T-helper 2 cell treated with Interferon-gamma antibody and Interleukin-4, amounts not matched to agents 5 μg/mL and 100 μg/mL, for 36 hours (primary cell): ENCODE measurements around the gene ADGRA1.

Experiments used
- DNase-seq: peaks from one replicate; pipeline ENCODE4 v3.0.0; 2021; ENCODE audit warnings: low spot score
- H3K27ac Mint-ChIP-seq: one replicate; pipeline ENCODE4 v1.8.0; 2021; ENCODE audit warnings: mild to moderate bottlenecking, mixed read lengths
- H3K27me3 Mint-ChIP-seq: one replicate; pipeline ENCODE4 v1.8.0; 2021; ENCODE audit warnings: low read depth, mixed read lengths
- H3K36me3 Mint-ChIP-seq: one replicate; pipeline ENCODE4 v1.8.0; 2021; ENCODE audit warnings: low read depth, mixed read lengths
- H3K4me1 Mint-ChIP-seq: one replicate; pipeline ENCODE4 v1.8.0; 2021; ENCODE audit warnings: low read depth, mixed read lengths
- H3K4me3 Mint-ChIP-seq: one replicate; pipeline ENCODE4 v1.8.0; 2022; ENCODE audit warnings: mild to moderate bottlenecking, moderate library complexity, mixed read lengths
- H3K9me3 Mint-ChIP-seq: one replicate; pipeline ENCODE4 v1.8.0; 2021; ENCODE audit warnings: mixed read lengths

ADGRA1 gene

DNA sequence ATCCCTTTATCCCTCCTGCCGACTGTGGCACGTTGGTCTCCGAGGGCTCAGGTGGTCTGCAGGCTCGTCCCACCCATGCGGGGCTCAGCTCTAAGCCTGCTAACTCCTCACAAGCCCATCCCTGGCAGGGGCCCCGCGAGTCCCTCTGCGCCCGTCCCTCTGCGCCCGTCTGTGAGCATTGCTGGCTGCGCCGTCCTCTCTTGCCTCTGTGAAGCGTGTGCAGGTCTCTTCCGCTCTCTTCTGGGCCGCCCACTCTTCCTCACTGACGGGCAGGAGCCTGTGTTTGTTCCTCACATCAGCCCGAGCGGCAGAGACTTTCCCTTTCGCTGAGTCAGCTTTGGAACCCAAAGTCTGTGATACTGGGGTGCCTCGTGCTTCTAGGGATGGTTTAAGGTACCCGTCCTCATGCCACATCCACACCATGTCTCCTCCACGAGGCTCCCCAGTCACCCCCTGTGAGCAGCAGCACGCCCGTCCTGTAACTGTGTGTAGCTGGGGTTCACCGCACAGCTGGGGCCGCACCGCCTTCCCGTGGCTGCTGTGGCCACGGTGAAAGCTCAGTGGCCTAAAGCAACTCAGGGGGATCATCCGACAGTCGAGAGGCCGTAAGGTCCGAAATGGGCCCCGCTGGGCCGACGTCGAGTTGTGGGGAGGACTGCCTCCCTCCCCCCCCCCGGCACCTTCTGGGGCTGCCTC, 35.5 kb downstream of the ADGRA1 start:
- Mint-ChIP-seq H3K36me3 (no peaks in the 10 kb centered on the region), H3K27ac (no peak overlapping the region), H3K4me1 (no peaks in the 10 kb centered on the region), H3K4me3 (no peak overlapping the region), H3K9me3 (peaks cover 9% of the 10 kb centered on the region), H3K27me3 (peaks cover 4% of the 10 kb centered on the region)
- no peak for DNase-seq

- H3K4me1 Mint-ChIP-seq = no peaks in the 10 kb centered on the region
- no peak overlapping the region for H3K4me3 Mint-ChIP-seq
- no peak for DNase-seq
- no peak overlapping the region for H3K27ac Mint-ChIP-seq
- peaks cover 2% of the 10 kb centered on the region for H3K9me3 Mint-ChIP-seq
- peaks cover 4% of the 10 kb centered on the region for H3K27me3 Mint-ChIP-seq
- no peaks in the 10 kb centered on the region for H3K36me3 Mint-ChIP-seq
Observed at GRCh38 chr10:133123746-133124356, 36.1 kb downstream of the ADGRA1 start.

- Mint-ChIP-seq H3K4me1 (no peaks in the 10 kb centered on the region), H3K4me3 (no peak overlapping the region), H3K36me3 (no peaks in the 10 kb centered on the region), H3K27ac (no peak overlapping the region), H3K27me3 (peaks cover 4% of the 10 kb centered on the region), H3K9me3 (no peaks in the 10 kb centered on the region)
- DNase-seq = no peak
Observed at GRCh38 chr10:133124357-133125211, 36.9 kb downstream of the ADGRA1 start.

- Mint-ChIP-seq H3K27me3 (peaks cover 4% of the 10 kb centered on the region), H3K4me1 (no peaks in the 10 kb centered on the region), H3K36me3 (no peaks in the 10 kb centered on the region), H3K4me3 (no peak overlapping the region), H3K27ac (no peak overlapping the region), H3K9me3 (no peaks in the 10 kb centered on the region)
- no peak for DNase-seq
Observed at GRCh38 chr10:133125901-133126300, 38.2 kb downstream of the ADGRA1 start.

- H3K4me1 Mint-ChIP-seq = no peaks in the 10 kb centered on the region
Observed at GRCh38 chr10:133126431-133127290, 38.9 kb downstream of the ADGRA1 start.

GRCh38 chr10:133127291-133128125, 39.8 kb downstream of the ADGRA1 start:
- H3K27ac Mint-ChIP-seq = no peak overlapping the region
- DNase-seq = no peak
- no peaks in the 10 kb centered on the region for H3K9me3 Mint-ChIP-seq
- H3K36me3 Mint-ChIP-seq = no peaks in the 10 kb centered on the region
- H3K4me3 Mint-ChIP-seq = no peak overlapping the region
- H3K27me3 Mint-ChIP-seq = peaks cover 4% of the 10 kb centered on the region
- H3K4me1 Mint-ChIP-seq = no peaks in the 10 kb centered on the region

More at GRCh38 chr10:133126431-133127290, 38.9 kb downstream of the ADGRA1 start:
- no peaks in the 10 kb centered on the region for H3K36me3 Mint-ChIP-seq
- no peaks in the 10 kb centered on the region for H3K9me3 Mint-ChIP-seq
- DNase-seq = no peak
- H3K27ac Mint-ChIP-seq = no peak overlapping the region
- H3K4me3 Mint-ChIP-seq = no peak overlapping the region
- H3K27me3 Mint-ChIP-seq = peaks cover 4% of the 10 kb centered on the region

DNA sequence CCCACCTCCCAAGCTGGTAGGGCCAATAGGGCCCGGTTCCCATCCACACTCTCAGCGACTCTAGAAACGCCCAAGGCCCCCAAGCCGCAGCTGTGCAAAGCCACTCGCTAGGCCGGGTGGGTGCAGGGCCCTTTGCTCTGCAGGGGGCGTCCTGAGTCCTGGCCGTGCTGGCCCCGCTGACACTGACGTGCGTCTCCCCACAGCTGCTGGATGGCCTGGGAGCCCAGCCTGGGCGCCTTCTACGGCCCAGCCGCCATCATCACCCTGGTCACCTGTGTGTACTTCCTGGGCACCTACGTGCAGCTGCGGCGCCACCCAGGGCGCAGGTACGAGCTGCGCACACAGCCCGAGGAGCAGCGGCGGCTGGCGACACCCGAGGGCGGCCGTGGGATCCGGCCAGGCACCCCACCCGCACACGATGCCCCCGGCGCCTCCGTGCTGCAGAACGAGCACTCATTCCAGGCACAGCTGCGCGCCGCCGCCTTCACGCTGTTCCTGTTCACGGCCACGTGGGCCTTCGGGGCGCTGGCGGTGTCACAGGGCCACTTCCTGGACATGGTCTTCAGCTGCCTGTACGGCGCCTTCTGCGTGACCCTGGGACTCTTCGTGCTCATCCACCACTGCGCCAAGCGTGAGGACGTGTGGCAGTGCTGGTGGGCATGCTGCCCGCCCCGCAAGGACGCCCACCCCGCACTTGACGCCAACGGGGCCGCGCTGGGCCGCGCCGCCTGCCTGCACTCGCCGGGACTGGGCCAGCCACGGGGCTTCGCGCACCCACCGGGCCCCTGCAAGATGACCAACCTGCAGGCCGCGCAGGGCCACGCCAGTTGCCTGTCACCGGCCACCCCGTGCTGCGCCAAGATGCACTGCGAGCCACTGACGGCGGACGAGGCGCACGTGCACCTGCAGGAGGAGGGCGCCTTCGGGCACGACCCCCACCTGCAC, 40.7 kb downstream of the ADGRA1 start:
- no peak overlapping the region for H3K27ac Mint-ChIP-seq
- no peak for DNase-seq
- H3K27me3 Mint-ChIP-seq = peaks cover 4% of the 10 kb centered on the region

GRCh38 chr10:133129071-133129858, 41.5 kb downstream of the ADGRA1 start:
- peaks cover 4% of the 10 kb centered on the region for H3K27me3 Mint-ChIP-seq
- no peak for DNase-seq
- H3K36me3 Mint-ChIP-seq = no peaks in the 10 kb centered on the region
- H3K9me3 Mint-ChIP-seq = no peaks in the 10 kb centered on the region
- no peak overlapping the region for H3K27ac Mint-ChIP-seq
- H3K4me1 Mint-ChIP-seq = no peaks in the 10 kb centered on the region
- H3K4me3 Mint-ChIP-seq = no peak overlapping the region

More for the DNA sequence above, 40.7 kb downstream of the ADGRA1 start:
- no peaks in the 10 kb centered on the region for H3K4me1 Mint-ChIP-seq
- H3K36me3 Mint-ChIP-seq = no peaks in the 10 kb centered on the region
- no peak overlapping the region for H3K4me3 Mint-ChIP-seq
- no peaks in the 10 kb centered on the region for H3K9me3 Mint-ChIP-seq

DNA sequence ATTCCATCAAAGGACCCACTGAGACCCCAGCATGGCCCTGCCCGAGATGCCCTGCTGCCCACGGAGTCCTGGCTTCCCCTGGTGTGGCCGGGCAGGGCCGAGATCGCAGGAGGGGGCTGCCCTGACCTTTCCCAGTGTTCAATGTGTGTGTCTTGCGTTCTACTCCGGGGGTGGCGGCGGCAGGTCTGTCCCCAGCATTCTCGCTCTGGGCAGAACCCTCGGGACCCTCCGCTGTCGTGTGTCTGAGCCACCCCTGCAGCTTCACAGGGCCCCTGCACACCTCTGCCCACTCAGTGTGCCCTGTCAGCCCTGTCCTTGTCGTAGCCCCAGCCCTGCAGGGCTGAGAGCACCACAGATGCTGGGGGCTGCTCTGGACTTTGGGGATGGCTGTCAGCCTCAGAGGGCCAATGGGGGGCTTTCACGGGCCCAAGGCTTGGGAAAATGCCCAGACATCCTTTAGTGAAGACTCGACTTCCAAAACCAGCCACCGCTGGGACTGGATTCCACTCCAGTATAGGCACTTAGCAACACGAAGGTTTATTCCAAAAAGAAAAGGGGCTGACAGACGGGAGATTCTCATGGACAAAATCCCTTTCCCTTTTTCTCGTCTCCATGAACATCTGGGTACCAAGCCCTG, 42.3 kb downstream of the ADGRA1 start:
- Mint-ChIP-seq H3K4me1 (no peaks in the 10 kb centered on the region), H3K27ac (no peak overlapping the region), H3K27me3 (peaks cover 2% of the 10 kb centered on the region), H3K36me3 (no peaks in the 10 kb centered on the region), H3K9me3 (no peaks in the 10 kb centered on the region), H3K4me3 (no peak overlapping the region)
- no peak for DNase-seq

- no peaks in the 10 kb centered on the region for H3K9me3 Mint-ChIP-seq
- H3K4me1 Mint-ChIP-seq = no peaks in the 10 kb centered on the region
- H3K36me3 Mint-ChIP-seq = no peaks in the 10 kb centered on the region
- no peak overlapping the region for H3K27ac Mint-ChIP-seq
- DNase-seq = no peak
- no peaks in the 10 kb centered on the region for H3K27me3 Mint-ChIP-seq
- no peak overlapping the region for H3K4me3 Mint-ChIP-seq
Observed at GRCh38 chr10:133130602-133131001, 42.9 kb downstream of the ADGRA1 start.

DNA sequence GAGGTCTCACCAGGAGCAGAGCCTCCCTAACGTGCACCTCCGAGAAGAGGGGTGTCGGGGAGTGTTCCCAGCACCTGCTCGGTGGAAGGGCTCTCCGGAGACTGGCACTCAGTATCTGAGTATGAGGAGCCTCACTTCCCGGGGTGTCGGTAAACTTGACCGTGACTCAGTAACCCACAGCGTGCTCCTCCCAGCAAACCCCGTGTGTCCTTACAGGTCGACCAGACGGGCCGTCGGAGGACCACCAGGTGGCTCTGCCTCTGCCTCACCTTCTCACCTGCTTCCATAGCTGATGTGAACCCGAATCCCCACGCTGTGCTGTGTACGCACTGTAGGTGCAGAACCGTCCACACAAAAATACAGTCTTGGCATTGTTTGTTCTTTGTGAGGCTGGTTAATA, 43.3 kb downstream of the ADGRA1 start:
- no peaks in the 10 kb centered on the region for H3K4me1 Mint-ChIP-seq
- no peak overlapping the region for H3K4me3 Mint-ChIP-seq
- DNase-seq = no peak
- no peak overlapping the region for H3K27ac Mint-ChIP-seq
- H3K36me3 Mint-ChIP-seq = no peaks in the 10 kb centered on the region
- H3K27me3 Mint-ChIP-seq = no peaks in the 10 kb centered on the region
- H3K9me3 Mint-ChIP-seq = no peaks in the 10 kb centered on the region
